Trophoblast cell (in vitro differentiated cells and primary cell): ENCODE data around the gene ILF3.
A peak's percentile ranks its signal among the peaks of the same experiment; 100 is the strongest.

Experiments used
- DNase-seq, 2 donors: peaks; one replicate each; pipeline ENCODE4 v3.0.0-alpha.2; 2016
- H2AFZ ChIP-seq: 2 replicates; pipeline ENCODE4 v1.6.1; 2013; ENCODE audit warnings: low read length, moderate library complexity, mild to moderate bottlenecking; ENCODE audit not compliant: insufficient read depth, poor library complexity
- H2AK5ac ChIP-seq: 2 replicates; pipeline ENCODE4 v1.6.1; 2013; ENCODE audit warnings: mild to moderate bottlenecking, low read length
- H2BK120ac ChIP-seq: 2 replicates; pipeline ENCODE4 v1.6.1; 2013; ENCODE audit warnings: low read length, mild to moderate bottlenecking, moderate library complexity; ENCODE audit not compliant: insufficient read depth, poor library complexity
- H2BK12ac ChIP-seq: 2 replicates; pipeline ENCODE4 v1.6.1; 2013; ENCODE audit warnings: mild to moderate bottlenecking, low read length, moderate library complexity
- H2BK5ac ChIP-seq: 2 replicates; pipeline ENCODE4 v1.6.1; 2013; ENCODE audit warnings: low read length, low read depth, moderate library complexity, mild to moderate bottlenecking; ENCODE audit not compliant: poor library complexity
- H3K14ac ChIP-seq: 2 replicates; pipeline ENCODE4 v1.6.1; 2013; ENCODE audit warnings: mild to moderate bottlenecking, low read length
- H3K18ac ChIP-seq: 2 replicates; pipeline ENCODE4 v1.6.1; 2013; ENCODE audit warnings: mild to moderate bottlenecking, low read length
- H3K23ac ChIP-seq: 2 replicates; pipeline ENCODE4 v1.6.1; 2013; ENCODE audit warnings: low read length
- H3K27ac ChIP-seq: 2 replicates; pipeline ENCODE4 v1.5.1; 2013; ENCODE audit warnings: low read depth, mild to moderate bottlenecking, inconsistent platforms, low read length, moderate library complexity
- H3K27me3 ChIP-seq: 2 replicates; pipeline ENCODE4 v1.6.1; 2013; ENCODE audit warnings: inconsistent platforms, mild to moderate bottlenecking, low read length, moderate library complexity; ENCODE audit not compliant: insufficient read depth
- H3K36me3 ChIP-seq, 2 experiments: 1 replicate in 1 of 2; 2 replicates in 1 of 2; pipeline ENCODE4 v1.6.1; 2013; ENCODE audit warnings: low read length in 2 of 2, mild to moderate bottlenecking in 2 of 2, moderate library complexity in 1 of 2; ENCODE audit not compliant: insufficient read depth in 2 of 2, control insufficient read depth in 1 of 2
- H3K4ac ChIP-seq: 2 replicates; pipeline ENCODE4 v1.6.1; 2013; ENCODE audit warnings: low read depth, mild to moderate bottlenecking, low read length, moderate library complexity
- H3K4me1 ChIP-seq, 2 experiments: 1 replicate in 1 of 2; 2 replicates in 1 of 2; pipeline ENCODE4 v1.6.1; 2013; ENCODE audit warnings: low read length in 2 of 2, mild to moderate bottlenecking in 2 of 2, moderate library complexity in 1 of 2; ENCODE audit not compliant: insufficient read depth in 2 of 2, control insufficient read depth in 1 of 2
- H3K4me2 ChIP-seq: 2 replicates; pipeline ENCODE4 v1.6.1; 2013; ENCODE audit warnings: inconsistent platforms, mild to moderate bottlenecking, low read length, moderate library complexity
- H3K4me3 ChIP-seq: 2 replicates; pipeline ENCODE4 v1.5.1; 2013; ENCODE audit warnings: mild to moderate bottlenecking, low read depth, low read length, inconsistent platforms
- H3K79me1 ChIP-seq: one replicate; pipeline ENCODE4 v1.6.1; 2013; ENCODE audit warnings: low read length
- H3K79me2 ChIP-seq: 2 replicates; pipeline ENCODE4 v1.6.1; 2013; ENCODE audit warnings: low read length, mild to moderate bottlenecking; ENCODE audit not compliant: control insufficient read depth, insufficient read depth, poor library complexity
- H3K9ac ChIP-seq: 2 replicates; pipeline ENCODE4 v1.6.1; 2013; ENCODE audit warnings: mild to moderate bottlenecking, low read length
- H3K9me3 ChIP-seq: 2 replicates; pipeline ENCODE4 v1.6.1; 2013; ENCODE audit warnings: low read depth, mild to moderate bottlenecking, control low read depth, inconsistent platforms, low read length; ENCODE audit not compliant: insufficient read depth
- H4K12ac ChIP-seq: 2 replicates; pipeline ENCODE4 v1.6.1; 2013; ENCODE audit warnings: low read depth, mild to moderate bottlenecking, low read length, moderate library complexity
- H4K8ac ChIP-seq: 2 replicates; pipeline ENCODE4 v1.6.1; 2013; ENCODE audit warnings: low read depth, mild to moderate bottlenecking, low read length, moderate library complexity
- H4K91ac ChIP-seq: one replicate; pipeline ENCODE4 v1.6.1; 2013; ENCODE audit warnings: low read depth, mild to moderate bottlenecking, low read length, moderate library complexity
- WGBS: extraction: QIAGEN DNeasy Blood & Tissue Kit; methylation state at CpG from one replicate; pipeline ENCODE4 v1.1.7; 2013; ENCODE audit warnings: missing lambda C conversion rate; ENCODE audit not compliant: insufficient read length, insufficient coverage; ENCODE audit errors: extremely low coverage; 5-methylcytosine and 5-hydroxymethylcytosine counted together

Gene ILF3

DNA sequence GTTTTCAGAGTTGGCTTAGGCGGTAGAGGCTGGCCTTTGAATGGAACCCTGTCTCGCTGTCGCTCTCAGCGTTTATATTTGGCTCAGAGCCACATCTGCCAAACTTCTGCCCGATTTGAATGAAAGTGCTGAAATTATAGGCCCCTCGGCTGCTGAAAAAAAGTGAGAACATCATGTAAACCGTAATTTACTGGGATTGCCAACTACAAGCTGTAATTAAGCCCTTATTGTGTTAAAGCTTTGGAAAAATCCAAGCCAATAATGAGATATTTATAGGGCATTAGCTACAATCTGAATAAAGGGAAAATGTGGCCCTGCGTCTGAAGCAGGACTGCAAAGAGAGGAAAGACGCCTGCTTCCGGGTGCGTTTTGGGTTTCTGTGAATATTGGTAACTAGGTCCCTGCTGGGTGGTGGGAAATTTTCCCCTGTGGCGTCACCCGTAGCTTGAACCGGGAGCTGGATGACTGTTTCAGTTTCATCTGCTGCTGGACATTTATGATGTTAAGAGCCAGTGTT lies 73.6 kb downstream of the ILF3 start:
- Histone ChIP-seq H2BK120ac (no peak overlapping the region), H3K18ac (no peak overlapping the region)

DNA sequence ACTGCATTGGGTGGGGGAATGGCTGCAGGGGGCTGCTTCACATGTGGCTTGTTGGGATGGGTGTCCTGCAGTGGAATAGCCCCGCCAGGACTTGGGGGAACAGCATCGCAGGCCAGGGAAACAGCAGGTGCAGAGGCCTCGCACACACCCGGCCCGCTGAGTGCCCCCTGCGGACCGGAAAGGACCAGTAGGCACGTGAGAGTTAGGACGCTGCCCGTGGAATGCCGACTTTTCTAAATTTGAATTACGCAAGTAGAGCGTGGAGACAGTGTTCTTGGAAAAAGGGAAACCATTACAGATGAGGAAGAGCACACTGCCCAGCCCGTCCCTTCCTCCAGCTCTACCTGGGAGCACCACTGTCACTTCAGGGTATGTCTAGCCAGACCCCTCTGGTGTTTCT lies 75.3 kb downstream of the ILF3 start:
- Histone ChIP-seq H3K4me2 (no peak overlapping the region), H3K79me1 (peaks cover 5% of the 10 kb centered on the region), H2AK5ac (no peak overlapping the region), H2BK12ac (no peak overlapping the region), H4K91ac (no peak overlapping the region), H3K9ac (no peak overlapping the region), H3K4me3 (no peak overlapping the region), H3K14ac (no peak overlapping the region), H4K12ac (no peak overlapping the region), H4K8ac (no peak overlapping the region), H3K36me3 (peaks cover 4 to 7% of the 10 kb centered on the region in 2 experiments), H3K79me2 (peaks cover 29% of the 10 kb centered on the region), H3K4ac (peak overlapping the region; percentile 65), H2BK120ac (no peak overlapping the region), H2AFZ (no peak overlapping the region), H2BK5ac (no peak overlapping the region), H3K23ac (no peak overlapping the region), H3K9me3 (no peaks in the 10 kb centered on the region), H3K18ac (no peak overlapping the region), H3K4me1 (peaks cover 12 to 14% of the 10 kb centered on the region in 2 experiments), H3K27me3 (no peaks in the 10 kb centered on the region), H3K27ac (no peak overlapping the region)
- peak in 1 of 2 donors; percentile 46 for DNase-seq
- no CpG with 5 or more reads among the region's 14 CpGs for WGBS

More for the DNA sequence above, 73.6 kb downstream of the ILF3 start:
- peak in 1 of 2 donors; percentile 32 for DNase-seq
- no peak overlapping the region for H4K12ac ChIP-seq
- no peak overlapping the region for H2AK5ac ChIP-seq
- H3K79me1 ChIP-seq, result peaks cover 5% of the 10 kb centered on the region
- no peak overlapping the region for H3K4me3 ChIP-seq
- H3K4me1 ChIP-seq, result peaks cover 12 to 15% of the 10 kb centered on the region in 2 experiments
- H2BK5ac ChIP-seq, result no peak overlapping the region
- peak overlapping the region; percentile 89 for H3K4ac ChIP-seq
- no peak overlapping the region for H3K9ac ChIP-seq
- peaks cover 29% of the 10 kb centered on the region for H3K79me2 ChIP-seq
- no peak overlapping the region for H2BK12ac ChIP-seq
- H3K4me2 ChIP-seq, result no peak overlapping the region
- H2AFZ ChIP-seq, result no peak overlapping the region
- no CpG with 5 or more reads among the region's 14 CpGs for WGBS
- H3K27me3 ChIP-seq, result no peaks in the 10 kb centered on the region
- H3K9me3 ChIP-seq, result no peaks in the 10 kb centered on the region
- no peak overlapping the region for H4K8ac ChIP-seq
- no peak overlapping the region for H3K14ac ChIP-seq
- H4K91ac ChIP-seq, result no peak overlapping the region
- H3K36me3 ChIP-seq, result peaks cover 7 to 8% of the 10 kb centered on the region in 2 experiments
- no peak overlapping the region for H3K23ac ChIP-seq
- no peak overlapping the region for H3K27ac ChIP-seq

DNA sequence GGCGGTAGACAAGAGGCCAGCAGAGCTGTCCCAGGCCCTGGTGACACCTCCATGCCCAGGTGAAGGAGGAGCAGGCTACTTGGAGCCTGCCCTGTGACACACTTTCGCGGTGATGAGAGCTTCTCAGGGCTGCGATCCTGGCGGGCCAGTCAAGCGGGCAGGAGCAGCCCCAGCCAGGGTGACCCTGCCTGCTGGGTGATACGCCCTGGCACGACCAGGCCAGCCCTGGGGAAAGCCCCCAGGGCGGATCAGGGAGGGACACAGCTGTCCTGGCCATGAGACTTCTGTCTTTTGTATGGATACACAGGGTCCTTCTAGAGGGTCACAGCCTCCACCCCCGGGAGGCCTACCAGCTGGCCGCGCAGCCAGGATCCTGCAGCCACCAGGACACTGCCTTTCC lies 76.8 kb downstream of the ILF3 start:
- no peak overlapping the region for H3K9ac ChIP-seq
- no peaks in the 10 kb centered on the region for H3K9me3 ChIP-seq
- peaks cover 12% of the 10 kb centered on the region in 2 experiments for H3K4me1 ChIP-seq
- H2AFZ ChIP-seq, result no peak overlapping the region
- no CpG with 5 or more reads among the region's 12 CpGs for WGBS
- H3K4me3 ChIP-seq, result no peak overlapping the region
- no peak overlapping the region for H4K8ac ChIP-seq
- no peak overlapping the region for H3K4me2 ChIP-seq
- H3K14ac ChIP-seq, result peak overlapping the region; percentile 5
- peaks cover 22% of the 10 kb centered on the region for H3K79me2 ChIP-seq
- DNase-seq, result peak; percentile 72 to 89
- peak overlapping the region; percentile 28 for H3K18ac ChIP-seq
- H2AK5ac ChIP-seq, result peak overlapping the region; percentile 6
- no peak overlapping the region for H3K27ac ChIP-seq
- H2BK5ac ChIP-seq, result no peak overlapping the region
- no peak overlapping the region for H4K12ac ChIP-seq
- peaks cover 5% of the 10 kb centered on the region for H3K79me1 ChIP-seq
- H3K23ac ChIP-seq, result no peak overlapping the region
- peak overlapping the region; percentile 22 for H3K4ac ChIP-seq
- H2BK12ac ChIP-seq, result no peak overlapping the region
- no peaks in the 10 kb centered on the region for H3K27me3 ChIP-seq
- H4K91ac ChIP-seq, result no peak overlapping the region
- peaks cover 0 to 7% of the 10 kb centered on the region in 2 experiments for H3K36me3 ChIP-seq
- no peak overlapping the region for H2BK120ac ChIP-seq

DNA sequence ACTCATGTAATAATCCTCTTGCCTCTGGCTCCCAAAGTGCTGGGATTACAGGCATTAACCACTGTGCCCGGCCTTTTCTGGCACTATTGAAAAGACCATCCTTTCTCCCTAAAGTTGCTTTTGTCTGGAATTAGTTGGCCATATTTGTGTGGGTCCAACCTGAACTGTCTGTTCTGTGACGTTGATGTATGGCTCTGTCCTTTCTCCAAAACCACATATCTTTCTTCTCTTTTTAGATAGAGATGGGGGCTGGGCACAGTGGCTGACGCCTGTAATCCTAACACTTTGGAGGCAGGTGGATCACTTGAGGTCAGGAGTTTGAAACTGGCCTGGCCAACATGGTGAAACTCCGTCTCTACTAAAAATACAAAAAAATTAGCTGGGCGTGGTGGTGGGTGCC lies 81.6 kb downstream of the ILF3 start:
- Histone ChIP-seq H2AK5ac (no peak overlapping the region), H2BK5ac (peak overlapping the region; percentile 59), H2BK120ac (no peak overlapping the region), H3K23ac (no peak overlapping the region), H3K27ac (no peak overlapping the region), H3K9me3 (no peaks in the 10 kb centered on the region), H3K14ac (no peak overlapping the region), H3K79me1 (peaks cover 3% of the 10 kb centered on the region), H3K4me2 (no peak overlapping the region), H3K4ac (peak overlapping the region; percentile 64), H3K4me1 (peaks cover 18 to 24% of the 10 kb centered on the region in 2 experiments), H4K91ac (no peak overlapping the region), H3K27me3 (no peaks in the 10 kb centered on the region), H2BK12ac (no peak overlapping the region), H3K36me3 (peaks cover 0 to 3% of the 10 kb centered on the region in 2 experiments), H4K12ac (no peak overlapping the region), H3K4me3 (no peak overlapping the region), H3K18ac (no peak overlapping the region), H2AFZ (no peak overlapping the region), H3K79me2 (peaks cover 7% of the 10 kb centered on the region), H4K8ac (no peak overlapping the region), H3K9ac (no peak overlapping the region)
- no CpG with 5 or more reads among the region's 5 CpGs for WGBS
- no peak for DNase-seq
